UCSD-AML1 (cell line): ENCODE data around the gene PRRX1.

Experiments
- DNase-seq: peaks from one replicate; lab custom pipeline; 2025; ENCODE audit not compliant: unreplicated experiment; lab: John Stamatoyannopoulos, UW

The PRRX1 gene

DNA sequence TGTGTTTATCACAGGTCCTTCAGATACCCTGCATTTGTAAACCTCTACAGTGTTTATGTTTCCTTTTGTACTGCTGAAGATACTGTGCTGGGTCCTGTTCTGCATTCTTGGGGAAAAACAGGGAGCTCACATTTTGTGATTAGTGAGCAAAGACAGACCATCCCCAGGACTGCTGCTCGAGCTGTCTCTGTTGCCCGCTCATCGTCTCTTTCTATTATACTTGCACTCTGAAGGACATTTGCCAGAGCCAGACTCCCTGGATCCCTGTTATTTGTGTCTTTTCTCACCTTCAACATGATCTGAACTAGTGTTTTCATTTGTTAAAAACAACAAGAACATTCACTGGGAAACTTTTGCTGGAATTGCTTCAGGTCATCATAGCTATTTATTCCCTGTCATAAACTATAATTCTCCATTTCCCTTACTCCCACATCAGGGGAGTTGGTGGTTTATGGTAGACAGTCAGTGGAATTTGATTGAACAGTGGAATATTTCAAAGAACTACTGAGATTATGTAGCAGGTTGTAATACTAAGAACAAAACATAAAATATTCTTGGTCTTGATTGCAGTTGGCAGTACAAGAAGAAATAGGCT lies 53.0 kb downstream of the PRRX1 start:
- DNase-seq, result no peak

DNA sequence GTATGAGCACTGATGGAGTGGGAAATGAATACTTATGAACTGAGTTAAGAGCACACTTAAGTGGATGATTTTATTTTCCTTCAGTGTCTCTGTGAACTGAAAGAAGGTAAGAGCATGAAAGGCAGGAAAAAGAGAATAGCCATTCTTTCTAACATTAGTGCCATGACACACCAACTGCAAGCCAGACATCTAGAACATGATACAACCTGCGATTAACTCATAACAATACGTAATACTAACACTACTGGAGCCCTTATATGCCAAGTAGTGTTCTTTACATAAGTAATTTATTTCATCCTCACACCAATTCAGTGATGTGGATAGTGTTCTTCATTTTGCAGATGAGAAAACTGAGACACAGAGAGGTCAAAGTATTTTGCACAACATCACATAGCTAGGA lies 56.7 kb downstream of the PRRX1 start:
- no peak for DNase-seq

DNA sequence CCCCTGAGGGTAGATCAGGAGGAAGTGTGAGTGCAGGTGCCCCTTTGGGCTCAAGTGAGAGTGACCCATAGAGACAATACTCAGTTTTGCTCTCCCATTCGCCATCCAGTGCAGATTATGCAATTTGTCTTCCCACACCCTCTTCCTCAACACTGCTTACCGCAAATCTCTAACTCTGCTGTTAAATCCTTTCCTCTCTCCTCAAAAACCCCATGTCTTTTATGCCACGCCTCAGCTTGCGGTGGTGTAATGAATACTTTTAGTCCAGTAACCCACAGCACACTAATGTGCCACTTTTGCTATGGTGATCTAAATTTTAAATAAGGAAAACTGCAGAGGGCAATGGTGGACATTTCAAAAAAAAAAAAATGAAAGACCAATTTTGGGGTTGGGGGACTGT lies 57.7 kb downstream of the PRRX1 start:
- DNase-seq, result no peak

DNA sequence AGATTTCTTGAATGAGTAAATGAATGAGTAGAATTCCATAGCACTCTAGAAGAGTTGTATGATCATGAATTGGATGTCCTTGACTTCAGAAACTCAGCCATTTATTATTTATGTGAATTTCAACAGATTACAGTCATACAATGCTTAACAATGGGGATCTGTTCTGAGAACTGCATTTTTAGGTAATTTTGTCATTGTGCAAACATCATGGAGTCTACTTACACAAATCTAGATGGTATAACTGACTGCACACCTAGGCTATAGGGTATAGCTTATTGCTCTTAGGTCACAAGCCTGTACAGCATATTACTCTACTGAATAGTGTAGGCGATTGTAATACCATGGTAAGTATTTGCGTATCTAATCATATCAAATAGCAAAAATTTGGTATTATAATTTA lies 59.6 kb downstream of the PRRX1 start:
- no peak for DNase-seq

DNA sequence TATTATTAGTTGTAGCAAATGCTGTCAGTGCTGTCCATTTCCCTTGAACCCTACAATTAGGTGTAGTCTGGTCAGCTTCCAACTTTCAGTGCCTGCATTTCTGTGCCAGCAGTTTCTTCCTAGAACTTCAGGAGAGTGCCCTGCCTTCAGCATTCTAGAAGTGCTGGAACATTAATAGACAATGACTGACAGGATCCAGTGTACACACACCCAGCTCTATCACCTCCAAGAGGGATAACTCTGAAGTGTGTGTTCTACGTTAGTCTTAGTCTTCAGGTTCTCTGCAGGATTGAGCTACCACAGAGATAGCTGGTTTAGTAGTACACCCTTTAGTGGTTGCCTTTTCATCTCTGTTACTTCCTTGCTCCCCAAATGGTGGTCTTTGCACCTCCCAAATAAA lies 61.4 kb downstream of the PRRX1 start:
- no peak for DNase-seq

DNA sequence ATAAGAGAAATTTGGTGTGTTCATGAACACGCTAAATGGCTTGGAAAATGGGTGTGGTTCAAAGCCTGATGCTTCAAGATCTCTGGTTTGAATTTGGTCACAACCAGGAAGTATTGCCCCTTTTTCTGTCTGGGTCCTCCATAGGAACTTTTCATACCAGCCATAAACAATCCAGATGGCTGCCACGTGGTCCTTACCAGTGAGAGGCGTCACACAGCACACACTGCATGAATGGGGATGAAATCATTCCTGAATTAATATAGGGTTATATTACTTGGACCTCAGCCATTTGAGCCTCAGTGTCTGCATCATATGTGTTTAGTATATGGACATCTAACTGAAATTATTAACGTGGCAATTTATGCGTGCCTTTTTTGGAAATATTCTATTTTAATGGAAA lies 64.0 kb downstream of the PRRX1 start:
- no peak for DNase-seq

DNA sequence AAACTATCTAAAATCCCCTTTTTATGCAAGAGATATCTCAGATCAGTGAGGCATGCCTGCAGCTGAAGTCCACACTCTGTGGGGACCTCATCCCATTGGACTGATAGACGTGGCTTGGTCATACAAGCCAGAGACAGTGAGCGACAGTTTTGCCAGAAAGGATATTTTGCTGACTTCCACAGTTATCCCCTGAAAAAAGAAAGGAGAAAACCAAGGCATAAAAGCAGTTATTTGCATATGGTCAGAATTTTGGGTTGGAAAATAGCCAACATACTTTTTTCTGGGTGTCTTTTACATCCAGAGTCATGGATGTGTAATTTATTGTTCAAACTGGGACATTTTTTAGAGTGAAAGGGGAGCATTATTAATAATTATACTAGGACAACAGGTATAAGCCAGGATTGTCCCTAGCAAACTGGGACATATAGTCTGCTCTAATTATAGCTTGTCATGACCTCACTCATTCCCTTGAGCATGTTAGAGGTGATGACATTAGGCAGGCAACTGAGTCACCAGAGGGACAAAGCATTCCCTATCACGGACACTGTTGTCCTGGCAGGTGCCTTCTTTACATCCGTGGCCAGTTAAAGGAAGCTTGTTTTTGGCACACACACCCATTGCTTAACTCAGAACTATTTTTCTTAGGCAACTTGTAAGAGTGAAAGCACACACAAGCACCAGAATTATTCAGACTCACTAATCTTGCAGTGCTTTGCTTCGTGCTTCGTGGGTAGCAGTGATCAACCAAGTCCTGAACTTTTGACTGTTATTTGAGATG lies 65.5 kb downstream of the PRRX1 start:
- DNase-seq, result no peak

DNA sequence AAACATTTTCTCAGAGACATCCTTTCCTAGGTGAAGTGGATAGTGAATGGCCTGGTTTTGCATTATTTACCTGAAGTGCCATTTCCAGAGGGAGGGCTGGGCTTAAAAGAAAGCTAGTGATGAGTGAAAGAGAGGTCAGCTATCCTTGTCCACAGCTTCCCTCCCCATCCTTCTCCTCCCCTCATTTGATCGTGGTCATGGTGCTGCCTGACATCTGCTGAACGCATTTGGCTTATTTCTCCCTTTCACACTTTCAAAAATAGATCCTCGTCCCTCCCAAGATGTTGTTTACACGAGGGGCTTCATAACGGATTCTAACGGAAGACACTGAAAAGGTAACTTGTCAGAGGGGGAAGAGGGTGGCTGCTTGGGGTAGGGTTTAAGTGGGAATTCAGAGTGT lies 66.1 kb downstream of the PRRX1 start:
- DNase-seq, result no peak

DNA sequence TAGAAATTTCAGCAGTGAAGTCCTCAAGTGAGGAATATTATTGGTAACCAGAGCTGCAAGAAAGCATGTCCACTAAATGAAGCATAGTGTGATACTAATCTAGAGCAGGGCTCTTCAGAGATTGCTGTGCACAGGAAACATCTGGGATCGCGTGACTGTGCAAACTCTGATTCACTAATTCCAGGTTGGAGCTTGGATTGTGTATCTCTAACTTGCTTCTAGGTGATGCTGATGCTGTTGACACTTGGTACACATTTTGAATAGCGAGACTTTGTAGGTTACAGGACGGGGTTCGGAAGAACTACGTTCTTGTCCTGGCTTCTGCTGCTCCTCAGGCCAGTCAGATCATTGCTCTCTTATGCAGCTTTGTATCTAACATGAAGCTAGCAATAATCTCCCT lies 66.5 kb downstream of the PRRX1 start:
- DNase-seq, result no peak

DNA sequence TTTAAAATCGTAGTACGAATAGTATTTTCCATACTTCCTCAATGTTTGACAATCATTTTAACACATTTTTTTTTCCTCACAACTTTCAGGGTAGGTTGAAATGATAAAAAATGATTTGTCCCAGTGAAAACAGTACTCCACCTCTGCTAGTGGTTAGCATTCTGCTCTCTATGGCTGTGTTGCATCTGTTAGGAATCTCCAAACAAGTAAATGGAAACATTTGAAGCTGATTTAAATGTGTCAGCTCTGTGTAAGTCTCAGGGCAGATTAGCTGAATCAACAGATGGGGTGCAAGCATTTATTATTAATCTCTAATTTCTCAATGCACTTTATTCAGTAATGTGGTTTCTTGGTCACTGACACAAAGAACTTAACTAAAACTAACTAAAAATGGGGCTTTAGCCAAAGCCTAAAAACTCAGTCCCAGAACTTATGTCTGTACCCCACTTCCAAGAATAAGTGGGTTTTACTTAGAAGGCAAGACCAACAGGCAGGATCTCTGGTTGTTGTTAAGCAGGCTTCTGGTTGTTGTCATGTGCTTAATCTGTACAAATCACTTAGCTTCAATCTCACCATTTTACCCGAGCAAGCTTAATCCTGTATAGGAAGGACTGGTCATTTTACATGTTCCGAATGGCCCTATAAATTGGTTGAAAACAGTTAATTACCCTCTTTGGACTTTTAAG lies 67.8 kb downstream of the PRRX1 start:
- DNase-seq, result no peak

DNA sequence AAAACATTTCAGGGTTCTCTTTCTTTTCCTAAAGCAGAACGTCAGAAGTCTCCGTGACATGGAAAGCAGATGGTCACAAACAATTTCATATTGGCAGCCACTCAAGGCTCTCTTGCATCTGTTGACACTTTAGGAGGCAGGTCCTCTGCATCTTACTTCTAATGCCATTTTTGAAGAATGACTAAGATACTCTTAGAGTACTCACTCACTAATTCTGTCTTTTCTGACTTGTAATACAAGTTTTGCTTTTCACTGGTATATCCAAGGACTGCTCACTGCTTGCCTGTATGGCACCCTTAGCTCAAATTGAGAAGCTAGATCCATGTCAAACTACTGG lies 68.3 kb downstream of the PRRX1 start:
- DNase-seq, result no peak

DNA sequence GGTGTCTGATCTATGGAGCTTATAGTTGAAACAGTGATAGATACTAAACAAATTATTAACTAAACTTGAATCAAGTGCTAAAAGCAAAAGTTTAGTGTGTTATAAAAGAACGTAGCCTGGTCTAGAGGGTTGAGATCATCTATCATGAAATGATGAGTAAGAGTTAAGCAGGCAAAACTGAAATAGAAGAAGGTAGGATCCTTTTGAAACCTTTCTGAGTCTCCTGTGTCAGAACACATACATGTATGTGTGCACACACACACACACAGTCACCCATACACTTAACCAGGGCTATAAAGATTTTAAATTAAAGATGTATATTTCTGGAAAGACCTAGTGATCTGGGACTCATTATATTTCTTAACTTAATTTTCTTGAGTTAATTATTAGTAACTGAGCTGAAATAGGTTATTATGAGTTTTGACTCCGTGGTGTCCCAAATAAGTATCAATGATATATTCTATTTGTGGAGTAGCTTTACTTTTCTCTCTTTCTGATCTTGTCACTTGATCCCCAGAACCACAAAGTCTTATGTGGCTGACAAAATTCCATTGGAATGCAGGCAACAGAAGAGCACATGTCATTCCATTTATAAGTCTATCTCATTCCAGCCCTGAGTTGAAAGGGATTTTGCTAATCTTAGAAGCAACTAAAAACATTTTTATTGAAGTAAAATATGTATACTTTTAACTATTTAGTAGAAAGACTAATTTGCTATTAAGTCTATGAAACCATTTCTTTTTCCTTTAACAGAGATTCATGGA lies 70.7 kb downstream of the PRRX1 start:
- no peak for DNase-seq

DNA sequence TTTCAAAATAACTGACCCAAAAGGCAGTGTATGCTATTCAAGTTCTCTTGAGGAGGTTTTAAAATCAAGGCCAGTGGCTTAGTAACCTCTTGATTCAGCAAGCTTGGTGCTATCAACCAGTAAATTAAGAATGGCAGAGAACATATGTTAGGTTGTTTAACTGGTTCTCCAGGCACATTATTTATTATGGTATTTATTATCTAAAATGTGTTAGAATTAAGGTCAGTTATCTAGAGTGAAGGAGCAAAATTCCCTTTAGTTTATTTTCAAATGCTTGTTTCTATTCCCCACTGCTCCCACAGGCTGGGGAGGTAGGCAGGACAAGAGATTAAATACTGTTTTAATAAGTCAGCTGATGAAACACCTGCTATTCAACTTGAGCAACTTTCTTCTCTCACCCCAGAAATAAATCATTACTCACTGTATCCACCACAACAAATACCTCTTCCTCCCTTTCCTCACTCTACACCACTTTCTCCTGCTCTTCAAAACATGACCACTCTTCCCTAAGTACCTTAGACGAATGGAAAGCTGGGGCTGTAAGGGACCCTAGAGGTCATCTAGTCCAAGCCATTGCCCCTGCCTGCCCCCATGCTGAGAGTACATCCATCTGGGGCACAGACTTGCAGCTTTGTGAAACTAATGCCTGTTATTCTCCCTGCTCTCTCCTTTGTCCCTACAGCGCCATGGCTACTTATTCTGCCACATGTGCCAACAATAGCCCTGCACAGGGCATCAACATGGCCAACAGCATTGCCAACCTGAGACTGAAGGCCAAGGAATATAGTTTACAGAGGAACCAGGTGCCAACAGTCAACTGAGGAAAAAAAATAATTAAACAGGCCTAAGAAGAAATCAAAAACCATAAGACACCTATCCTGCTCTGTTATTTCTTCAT lies 71.7 kb downstream of the PRRX1 start:
- DNase-seq, result no peak

DNA sequence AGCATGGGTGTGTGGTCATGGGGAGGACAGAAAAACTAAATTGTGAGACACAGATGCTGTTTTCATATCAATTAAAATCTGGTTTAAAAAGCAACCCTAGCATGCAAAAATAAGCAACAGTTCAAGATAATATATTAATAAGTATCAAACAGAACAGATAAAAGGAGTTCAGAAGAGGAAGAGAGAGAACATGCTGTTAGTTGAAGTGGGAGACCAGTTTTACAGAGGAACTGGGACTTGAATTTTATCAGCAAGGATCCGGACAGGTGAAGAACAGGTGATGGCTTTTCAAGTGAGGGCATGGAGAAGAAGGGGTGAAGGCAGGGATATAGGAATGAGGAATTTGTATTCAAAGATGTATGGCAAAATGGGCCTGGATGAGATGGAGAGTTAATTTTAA lies 75.9 kb downstream of the PRRX1 start:
- no peak for DNase-seq

DNA sequence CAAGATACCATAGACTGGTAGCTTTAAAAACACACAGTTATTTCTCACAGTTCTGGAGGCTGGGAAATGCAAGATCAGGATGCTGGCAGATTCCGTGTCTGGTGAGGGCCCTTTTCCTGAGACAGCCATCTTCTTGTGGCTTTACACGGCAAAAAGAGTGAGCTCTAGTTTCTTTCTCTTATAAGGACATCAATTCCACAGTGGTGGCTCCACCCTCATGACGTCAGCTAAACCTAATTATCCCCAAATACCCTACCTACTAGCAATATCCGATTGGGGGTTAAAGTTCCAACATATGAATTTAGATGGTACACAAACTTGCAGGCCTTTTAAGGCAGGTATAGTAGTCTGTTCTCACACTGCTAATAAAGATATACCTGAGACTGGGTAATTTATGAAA lies 77.7 kb downstream of the PRRX1 start:
- DNase-seq, result no peak

DNA sequence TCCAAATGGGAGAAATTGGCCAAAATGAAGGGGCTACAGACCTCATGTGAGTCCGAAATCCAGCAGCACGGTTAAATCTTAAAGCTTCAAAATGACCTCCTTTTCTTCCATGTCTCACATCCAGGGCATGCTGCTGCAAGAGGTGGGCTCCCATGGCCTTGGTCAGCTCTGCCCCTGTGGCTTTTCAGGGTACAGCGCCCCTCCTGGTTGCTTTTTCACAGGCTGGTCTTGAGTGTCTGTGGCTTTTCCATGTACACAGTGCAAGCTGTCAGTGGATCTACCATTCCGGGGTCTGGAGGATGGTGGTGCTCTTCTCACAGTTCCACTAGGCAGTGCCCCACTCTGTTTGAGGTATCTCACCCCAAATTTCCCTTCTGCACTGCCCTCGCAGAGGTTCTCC lies 78.7 kb downstream of the PRRX1 start:
- DNase-seq, result no peak

DNA sequence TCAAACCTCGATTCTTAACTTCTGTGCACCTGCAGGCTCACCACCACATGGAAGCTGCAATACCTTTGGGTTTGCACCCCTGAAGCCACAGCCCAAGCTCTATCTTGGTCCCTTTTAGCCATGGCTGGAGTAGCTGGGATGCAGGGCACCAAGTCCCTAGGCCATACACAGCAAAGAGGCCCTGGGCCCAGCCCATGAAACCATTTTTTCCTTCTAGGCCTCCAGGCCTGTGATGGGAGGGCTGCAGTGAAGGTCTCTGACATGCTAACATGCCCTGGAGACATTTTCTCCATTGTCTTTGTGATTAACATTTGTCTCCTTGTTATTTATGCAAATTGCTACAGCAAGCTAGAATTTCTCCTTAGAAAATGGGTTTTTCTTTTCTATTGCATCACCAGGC lies 79.2 kb downstream of the PRRX1 start:
- no peak for DNase-seq

DNA sequence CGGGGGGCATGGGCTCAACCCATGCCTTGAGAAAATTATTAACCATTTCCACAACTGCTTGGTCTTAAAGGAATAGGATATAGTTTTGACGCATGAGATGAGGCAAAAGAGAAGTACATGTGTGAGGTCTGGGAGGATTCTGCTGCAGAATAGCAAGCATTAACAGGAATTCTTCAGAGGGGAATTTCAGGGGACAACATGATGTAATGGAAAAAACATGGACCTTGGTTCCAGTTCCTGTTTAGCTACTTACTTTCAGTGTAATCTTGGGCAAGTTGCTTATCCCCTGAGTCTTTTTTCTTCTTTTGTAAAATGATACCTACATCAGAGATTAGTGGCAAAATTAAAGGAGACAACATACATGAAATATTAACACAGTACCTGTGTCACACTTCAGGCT lies 85.6 kb downstream of the PRRX1 start:
- DNase-seq, result no peak

DNA sequence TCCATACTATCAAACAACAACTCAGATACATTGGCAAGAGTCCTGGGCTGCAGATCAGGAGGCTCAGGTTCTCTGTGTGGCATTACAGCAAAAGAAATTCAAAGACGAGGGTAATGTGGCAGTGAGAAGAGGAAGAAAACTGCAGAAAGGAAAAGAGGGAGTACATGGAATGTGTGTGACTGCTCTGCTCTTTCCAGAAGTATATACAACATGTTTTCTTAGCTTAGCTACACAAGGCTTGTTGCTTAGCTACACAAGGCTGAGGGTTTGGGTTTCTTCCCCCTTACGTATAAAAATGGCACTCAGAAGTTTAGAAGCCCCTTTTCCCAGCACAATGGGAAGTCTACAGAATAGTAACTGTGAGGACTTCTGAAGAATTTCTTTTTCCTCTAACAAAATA lies 86.0 kb downstream of the PRRX1 start:
- no peak for DNase-seq

DNA sequence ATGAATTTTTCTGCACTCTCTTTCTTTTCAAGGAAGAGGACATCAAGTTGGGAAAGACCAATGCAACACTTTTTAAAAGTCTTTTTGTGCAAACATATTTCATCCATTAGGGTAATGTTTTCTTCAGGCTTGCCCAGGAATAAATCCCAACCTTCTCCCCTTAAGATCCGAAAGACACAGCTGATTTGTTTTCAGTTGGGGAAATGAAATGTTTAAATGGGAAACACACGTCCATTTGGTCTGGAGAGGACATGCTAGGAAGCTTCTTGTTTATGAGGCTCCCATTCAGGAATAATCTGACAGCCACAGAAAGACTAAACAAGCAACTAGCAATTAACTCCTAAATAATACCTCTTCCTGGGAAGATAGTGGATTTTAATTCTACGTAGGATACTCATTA lies 91.9 kb downstream of the PRRX1 start:
- no peak for DNase-seq

DNA sequence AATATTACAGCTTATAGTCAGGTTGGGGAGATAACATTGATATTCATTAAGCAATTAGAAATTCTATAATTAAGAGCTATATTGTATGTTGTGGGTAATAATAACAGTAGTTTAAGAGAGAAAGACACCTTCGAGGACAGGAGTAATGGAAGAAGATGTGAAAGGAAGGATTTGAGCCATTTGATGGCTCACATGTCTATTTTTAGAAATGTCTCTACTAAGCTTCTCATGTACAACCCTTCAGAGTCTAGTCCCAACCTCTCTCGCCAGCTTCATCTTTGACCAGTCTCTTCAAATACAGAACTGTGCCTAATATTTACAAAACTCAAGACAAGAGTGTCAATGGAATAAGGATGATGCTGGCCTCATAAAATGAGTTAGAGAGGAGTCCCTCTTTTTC lies 95.1 kb downstream of the PRRX1 start:
- DNase-seq, result no peak
